Caki2 (cell line): Measurements from ENCODE around the gene DGKH. TPM values are rescaled to one million over a fixed set of nuclear protein-coding genes. Genes with fewer than 3 reads are reported as not detected.
"Not testable (repeated sequence)": the region's sequence is repeated elsewhere in the genome, so short reads cannot be mapped to it uniquely, and the experiment has no call there.

ENCODE experiments used
- DNase-seq: peaks from one replicate; pipeline ENCODE4 v3.0.0-alpha.2; 2015; ENCODE audit warnings: low read depth
- in situ Hi-C: cut with HindIII; loops from 2 replicates; pipeline ENCODE4 v1.10.0; 2016; ENCODE audit warnings: low sequenced_read_pairs, low pct_unique_long_range_greater_than_20kb, mixed read lengths
- total RNA-seq: library from RNA; depleted of rRNA; stranded (reverse); fragments of >200 nt; shearing (Covaris generic); gene quantifications from 2 replicates; pipeline ENCODE4 v1.2.3, GENCODE V29; 2014; ENCODE audit warnings: low replicate concordance

DGKH gene
- total RNA-seq, 1 experiment from 2014 or later: 1.9 TPM

- DNase-seq: no peak
Observed at GRCh38 chr13:42063105-42063504, 14.7 kb downstream of the DGKH start.

GRCh38 chr13:42064259-42064658, 15.8 kb downstream of the DGKH start:
- no peak for DNase-seq
- in situ Hi-C loops: no loop called here

More at GRCh38 chr13:42063105-42063504, 14.7 kb downstream of the DGKH start:
- in situ Hi-C loops: no loop called here

- DNase-seq: no peak
- in situ Hi-C loops: no loop called here
Observed at GRCh38 chr13:42064966-42065365, 16.5 kb downstream of the DGKH start.

- in situ Hi-C loops: no loop called here
- DNase-seq: no peak
Observed at GRCh38 chr13:42065414-42065813, 17.0 kb downstream of the DGKH start.

- in situ Hi-C loops: no loop called here
- DNase-seq: no peak
Observed at GRCh38 chr13:42066542-42066941, 18.1 kb downstream of the DGKH start.

- DNase-seq: no peak
- in situ Hi-C loops: no loop called here
Observed at GRCh38 chr13:42068886-42069285, 20.4 kb downstream of the DGKH start.

- in situ Hi-C loops, DNase-seq: not testable (repeated sequence)
Observed at GRCh38 chr13:42070599-42070998, 22.2 kb downstream of the DGKH start.

- DNase-seq, in situ Hi-C loops: not testable (repeated sequence)
Observed at GRCh38 chr13:42071179-42071578, 22.7 kb downstream of the DGKH start.

- in situ Hi-C loops: no loop called here
- DNase-seq: no peak
Observed at GRCh38 chr13:42071672-42072419, 23.4 kb downstream of the DGKH start.

GRCh38 chr13:42073683-42074082, 25.2 kb downstream of the DGKH start:
- in situ Hi-C loops: no loop called here
- DNase-seq: no peak

- in situ Hi-C loops: no loop called here
- no peak for DNase-seq
Observed at GRCh38 chr13:42075517-42075916, 27.1 kb downstream of the DGKH start.

GRCh38 chr13:42076309-42076713, 27.9 kb downstream of the DGKH start:
- in situ Hi-C loops: no loop called here
- DNase-seq: no peak

GRCh38 chr13:42078128-42078808, 29.8 kb downstream of the DGKH start:
- in situ Hi-C loops: no loop called here
- no peak for DNase-seq

- in situ Hi-C loops: no loop called here
- DNase-seq: no peak
Observed at GRCh38 chr13:42083138-42083770, 34.8 kb downstream of the DGKH start.

- no peak for DNase-seq
- in situ Hi-C loops: no loop called here
Observed at GRCh38 chr13:42084722-42085121, 36.3 kb downstream of the DGKH start.

GRCh38 chr13:42086582-42086981, 38.1 kb downstream of the DGKH start:
- DNase-seq: no peak
- in situ Hi-C loops: no loop called here

- in situ Hi-C loops: no loop called here
- DNase-seq: no peak
Observed at GRCh38 chr13:42094516-42095040, 46.1 kb downstream of the DGKH start.

GRCh38 chr13:42096222-42096621, 47.8 kb downstream of the DGKH start:
- DNase-seq, in situ Hi-C loops: not testable (repeated sequence)
